ENCODE measurements around the gene ZNF783. TPM values are rescaled to one million over a fixed set of nuclear protein-coding genes. Genes with fewer than 3 reads are reported as not detected.
"Not testable (repeated sequence)": the region's sequence is repeated elsewhere in the genome, so short reads cannot be mapped to it uniquely, and the experiment has no call there.

The ZNF783 gene
- total RNA-seq, result 25.0 and 26.8 TPM in 2 replicates

GRCh38 chr7:149261829-149262617 is at the start of gene ZNF783:
ZNF783 (plus strand) TSS chr7:149262196; CDS start chr7:149262334, 138 bp downstream.
- peak within 1 kb of the TSS; percentile 82 for H3K4me3 Mint-ChIP-seq (ENCODE audit: low read depth)

GRCh38 chr7:149214020-149214720 is 47.8 kb upstream of the ZNF783 start:
- Mint-ChIP-seq H3K4me3 (ENCODE audit: low read depth) (no peak overlapping the region), H3K4me1 (ENCODE audit: low read depth) (peaks cover 17% of the 10 kb centered on the region), H3K36me3 (ENCODE audit: low read depth) (peaks cover 94% of the 10 kb centered on the region), H3K27me3 (ENCODE audit: low read depth) (no peaks in the 10 kb centered on the region), H3K9me3 (no peaks in the 10 kb centered on the region), H3K27ac (peak overlapping the region; percentile 60)
- intact Hi-C loops (cut with micrococcal nuclease), result no loop called here
- DNase-seq (ENCODE audit: low spot score), result no peak

More at GRCh38 chr7:149261829-149262617, at the start of gene ZNF783:
- Mint-ChIP-seq H3K27me3 (ENCODE audit: low read depth) (no peaks in the 10 kb centered on the region), H3K9me3 (no peaks in the 10 kb centered on the region), H3K36me3 (ENCODE audit: low read depth) (peaks cover 33% of the 10 kb centered on the region), H3K27ac (peak within 1 kb of the TSS; percentile 93), H3K4me1 (ENCODE audit: low read depth) (peaks cover 27% of the 10 kb centered on the region)
- peak; percentile 84 for DNase-seq (ENCODE audit: low spot score)
- intact Hi-C loops (cut with micrococcal nuclease), result loop anchor here (1.0 to 10.0 kb wide), 8 partner anchors 13 to 363 kb away; partner anchors contain the start of genes ZNF398, ZNF425 and ZNF746

DNA sequence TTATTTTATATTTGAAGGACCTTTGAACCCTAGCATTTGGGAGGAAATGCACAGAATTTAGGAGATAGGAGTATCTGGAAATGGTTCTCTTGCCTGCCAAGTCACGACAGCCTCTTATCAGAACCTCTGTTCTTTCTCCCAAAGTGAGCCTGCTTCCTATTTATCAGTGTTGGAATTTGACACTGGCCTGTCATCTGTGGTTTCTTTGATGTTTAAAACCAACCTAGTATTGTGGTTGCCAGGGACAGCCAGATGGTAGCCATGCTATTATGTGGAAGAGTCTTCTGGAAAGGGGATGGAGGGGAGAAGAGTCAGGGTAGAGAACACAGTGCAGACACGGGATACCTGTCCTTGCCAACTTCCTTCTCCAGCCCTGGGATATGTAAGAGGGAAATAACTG is 45.6 kb upstream of the ZNF783 start:
- Mint-ChIP-seq H3K4me1 (ENCODE audit: low read depth) (peaks cover 2% of the 10 kb centered on the region), H3K36me3 (ENCODE audit: low read depth) (peaks cover 86% of the 10 kb centered on the region), H3K27me3 (ENCODE audit: low read depth) (no peaks in the 10 kb centered on the region), H3K9me3 (no peaks in the 10 kb centered on the region), H3K4me3 (ENCODE audit: low read depth) (no peak overlapping the region), H3K27ac (no peak overlapping the region)
- DNase-seq (ENCODE audit: low spot score), result no peak
- intact Hi-C loops (cut with micrococcal nuclease), result no loop called here

- Mint-ChIP-seq H3K4me1 (ENCODE audit: low read depth) (peaks cover 1% of the 10 kb centered on the region), H3K4me3 (ENCODE audit: low read depth) (no peak overlapping the region), H3K27ac (no peak overlapping the region), H3K9me3 (no peaks in the 10 kb centered on the region), H3K27me3 (ENCODE audit: low read depth) (no peaks in the 10 kb centered on the region), H3K36me3 (ENCODE audit: low read depth) (peaks cover 85% of the 10 kb centered on the region)
- DNase-seq (ENCODE audit: low spot score), result no peak
- intact Hi-C loops (cut with micrococcal nuclease), result no loop called here
Observed at GRCh38 chr7:149217570-149217969, 44.4 kb upstream of the ZNF783 start.

- intact Hi-C loops (cut with micrococcal nuclease), result no loop called here
- no peaks in the 10 kb centered on the region for H3K9me3 Mint-ChIP-seq
- no peak overlapping the region for H3K27ac Mint-ChIP-seq
- peaks cover 73% of the 10 kb centered on the region for H3K36me3 Mint-ChIP-seq (ENCODE audit: low read depth)
- no peak overlapping the region for H3K4me3 Mint-ChIP-seq (ENCODE audit: low read depth)
- H3K27me3 Mint-ChIP-seq (ENCODE audit: low read depth), result no peaks in the 10 kb centered on the region
- DNase-seq (ENCODE audit: low spot score), result no peak
- peaks cover 1% of the 10 kb centered on the region for H3K4me1 Mint-ChIP-seq (ENCODE audit: low read depth)
Observed at GRCh38 chr7:149218469-149219420, 43.3 kb upstream of the ZNF783 start.

DNA sequence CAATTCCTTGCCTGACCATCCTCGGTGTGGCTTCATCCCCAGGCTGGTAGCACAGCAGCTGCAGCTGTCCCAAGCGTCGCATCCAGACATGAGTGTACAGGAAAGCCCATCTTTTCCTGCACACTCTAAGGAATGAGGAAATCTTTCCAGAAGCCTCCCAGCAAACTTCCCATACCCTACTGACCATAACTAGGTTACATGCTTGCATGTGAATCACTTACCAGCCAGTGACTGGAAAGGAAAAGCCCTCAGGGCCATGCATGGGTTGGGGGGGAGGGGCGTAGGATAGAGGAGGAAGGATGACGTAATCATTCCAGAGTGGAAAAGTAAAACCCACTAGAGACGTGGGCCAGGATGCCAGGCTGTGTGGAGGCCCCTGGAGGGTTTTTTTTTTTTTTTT is 41.5 kb upstream of the ZNF783 start:
- intact Hi-C loops (cut with micrococcal nuclease), result no loop called here
- Mint-ChIP-seq H3K9me3 (no peaks in the 10 kb centered on the region), H3K27ac (no peak overlapping the region), H3K4me1 (ENCODE audit: low read depth) (peaks cover 1% of the 10 kb centered on the region), H3K36me3 (ENCODE audit: low read depth) (peaks cover 65% of the 10 kb centered on the region), H3K4me3 (ENCODE audit: low read depth) (no peak overlapping the region), H3K27me3 (ENCODE audit: low read depth) (no peaks in the 10 kb centered on the region)
- DNase-seq (ENCODE audit: low spot score), result no peak

GRCh38 chr7:149223176-149223575 is 38.8 kb upstream of the ZNF783 start:
- Mint-ChIP-seq H3K4me3 (ENCODE audit: low read depth) (no peak overlapping the region), H3K4me1 (ENCODE audit: low read depth) (peaks cover 1% of the 10 kb centered on the region), H3K9me3 (no peaks in the 10 kb centered on the region), H3K27me3 (ENCODE audit: low read depth) (no peaks in the 10 kb centered on the region), H3K27ac (no peak overlapping the region), H3K36me3 (ENCODE audit: low read depth) (peaks cover 52% of the 10 kb centered on the region)
- intact Hi-C loops (cut with micrococcal nuclease), result no loop called here
- DNase-seq (ENCODE audit: low spot score), result no peak

GRCh38 chr7:149223761-149224160 is 38.2 kb upstream of the ZNF783 start:
- H3K9me3 Mint-ChIP-seq, result no peaks in the 10 kb centered on the region
- intact Hi-C loops (cut with micrococcal nuclease), result no loop called here
- peaks cover 1% of the 10 kb centered on the region for H3K4me1 Mint-ChIP-seq (ENCODE audit: low read depth)
- peaks cover 46% of the 10 kb centered on the region for H3K36me3 Mint-ChIP-seq (ENCODE audit: low read depth)
- no peaks in the 10 kb centered on the region for H3K27me3 Mint-ChIP-seq (ENCODE audit: low read depth)
- DNase-seq (ENCODE audit: low spot score), result no peak
- H3K27ac Mint-ChIP-seq, result no peak overlapping the region
- no peak overlapping the region for H3K4me3 Mint-ChIP-seq (ENCODE audit: low read depth)

GRCh38 chr7:149224352-149224751 is 37.6 kb upstream of the ZNF783 start:
- no peaks in the 10 kb centered on the region for H3K27me3 Mint-ChIP-seq (ENCODE audit: low read depth)

GRCh38 chr7:149225106-149225505 is 36.9 kb upstream of the ZNF783 start:
- DNase-seq (ENCODE audit: low spot score), result no peak

More at GRCh38 chr7:149224352-149224751, 37.6 kb upstream of the ZNF783 start:
- Mint-ChIP-seq H3K9me3 (no peaks in the 10 kb centered on the region), H3K4me3 (ENCODE audit: low read depth) (no peak overlapping the region), H3K4me1 (ENCODE audit: low read depth) (peaks cover 1% of the 10 kb centered on the region), H3K36me3 (ENCODE audit: low read depth) (peaks cover 40% of the 10 kb centered on the region), H3K27ac (no peak overlapping the region)
- DNase-seq (ENCODE audit: low spot score), result no peak
- intact Hi-C loops (cut with micrococcal nuclease), result no loop called here

GRCh38 chr7:149225656-149226055 is 36.3 kb upstream of the ZNF783 start:
- H3K27me3 Mint-ChIP-seq (ENCODE audit: low read depth), result no peaks in the 10 kb centered on the region
- H3K4me1 Mint-ChIP-seq (ENCODE audit: low read depth), result peaks cover 1% of the 10 kb centered on the region
- H3K36me3 Mint-ChIP-seq (ENCODE audit: low read depth), result peaks cover 35% of the 10 kb centered on the region
- no peak overlapping the region for H3K4me3 Mint-ChIP-seq (ENCODE audit: low read depth)
- no peak overlapping the region for H3K27ac Mint-ChIP-seq
- intact Hi-C loops (cut with micrococcal nuclease), result no loop called here
- DNase-seq (ENCODE audit: low spot score), result no peak
- H3K9me3 Mint-ChIP-seq, result no peaks in the 10 kb centered on the region

More at GRCh38 chr7:149225106-149225505, 36.9 kb upstream of the ZNF783 start:
- Mint-ChIP-seq H3K27ac (no peak overlapping the region), H3K27me3 (ENCODE audit: low read depth) (no peaks in the 10 kb centered on the region), H3K9me3 (no peaks in the 10 kb centered on the region), H3K4me1 (ENCODE audit: low read depth) (peaks cover 1% of the 10 kb centered on the region), H3K4me3 (ENCODE audit: low read depth) (no peak overlapping the region), H3K36me3 (ENCODE audit: low read depth) (peaks cover 35% of the 10 kb centered on the region)
- intact Hi-C loops (cut with micrococcal nuclease), result no loop called here

DNA sequence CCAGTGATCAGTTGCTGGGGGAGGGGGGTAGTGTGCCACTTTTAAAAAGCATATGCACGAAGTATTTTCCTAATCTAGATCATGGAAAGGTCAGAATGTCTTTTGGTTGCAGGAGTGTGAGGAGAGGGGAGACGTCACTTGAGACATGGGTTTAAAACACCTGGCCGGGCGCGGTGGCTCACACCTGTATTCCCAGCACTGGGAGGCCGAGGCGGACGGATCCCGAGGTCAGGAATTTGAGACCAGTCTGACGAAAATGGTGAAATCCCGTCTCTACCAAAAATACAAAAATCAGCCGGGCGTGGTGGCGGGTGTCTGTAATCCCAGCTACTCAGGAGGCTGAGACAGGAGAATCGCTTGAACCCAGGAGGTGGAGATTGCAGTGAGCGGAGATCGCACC is 35.6 kb upstream of the ZNF783 start:
- H3K9me3 Mint-ChIP-seq; H3K4me1 Mint-ChIP-seq (ENCODE audit: low read depth); DNase-seq (ENCODE audit: low spot score); H3K27me3 Mint-ChIP-seq (ENCODE audit: low read depth); H3K4me3 Mint-ChIP-seq (ENCODE audit: low read depth); intact Hi-C loops (cut with micrococcal nuclease): not testable (repeated sequence)
- Mint-ChIP-seq H3K36me3 (ENCODE audit: low read depth) (peaks cover 29% of the 10 kb centered on the region), H3K27ac (peak overlapping the region; percentile 32)
